Kidney epithelial cell (primary cell): ENCODE results near the gene PPP2R5C. TPM values are rescaled to one million over a fixed set of nuclear protein-coding genes. Genes with fewer than 3 reads are reported as not detected.
"Not testable (repeated sequence)": the region's sequence is repeated elsewhere in the genome, so short reads cannot be mapped to it uniquely, and the experiment has no call there.

Experiments used
- DNase-seq: peaks from one replicate; pipeline ENCODE4 v3.0.0-alpha.2; 2010; ENCODE audit warnings: low read depth
- H3K27me3 ChIP-seq: 2 replicates; pipeline ENCODE4 v1.6.0; 2011; ENCODE audit warnings: low read length; ENCODE audit not compliant: control insufficient read depth, insufficient read depth
- H3K36me3 ChIP-seq: 2 replicates; pipeline ENCODE4 v1.5.1; 2011; ENCODE audit warnings: low read length; ENCODE audit not compliant: control insufficient read depth, insufficient read depth
- H3K4me3 ChIP-seq: 2 replicates; pipeline ENCODE4 v1.5.1; 2011; ENCODE audit warnings: low read depth, mild to moderate bottlenecking, control low read depth, low read length
- total RNA-seq: library from RNA; depleted of rRNA; stranded (reverse); fragments of >200 nt; gene quantifications from 2 replicates; pipeline ENCODE4 v1.2.3, GENCODE V29; 2015
- TF ChIP-seq, protein P1 (sequence below): IDR thresholded peaks from 2 replicates; pipeline ENCODE4 v1.5.1; 2011; ENCODE audit warnings: mild to moderate bottlenecking, moderate library complexity, low read length, control low read depth, inconsistent platforms; ENCODE audit not compliant: insufficient read depth, poor library complexity, severe bottlenecking

PPP2R5C gene
- total RNA-seq, 1 donor from 2014 or later = 79.6 TPM

DNA sequence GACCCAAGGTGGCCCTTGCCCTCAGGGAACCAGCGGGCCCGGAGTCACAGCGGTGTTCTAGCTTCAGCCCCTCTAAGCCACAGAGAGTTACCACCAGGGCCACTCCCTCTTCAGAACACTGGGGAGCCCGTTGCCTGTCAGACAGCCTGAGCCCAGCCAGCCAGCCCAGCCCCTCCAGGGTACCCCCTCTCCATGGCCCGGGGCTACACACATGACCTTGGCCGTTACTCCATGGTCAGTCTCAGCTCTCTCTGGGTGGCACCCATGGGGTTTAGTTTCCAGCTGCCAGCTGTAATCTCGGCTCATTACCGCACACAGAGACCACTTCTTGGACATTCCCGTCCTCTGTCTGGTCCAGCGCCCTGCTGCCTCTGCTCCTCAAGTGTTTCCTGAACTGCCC, 35.0 kb downstream of the PPP2R5C start:
- Histone ChIP-seq H3K27me3 (no peaks in the 10 kb centered on the region), H3K4me3 (no peak overlapping the region), H3K36me3 (no peaks in the 10 kb centered on the region)
- TF ChIP-seq, protein P1, sequence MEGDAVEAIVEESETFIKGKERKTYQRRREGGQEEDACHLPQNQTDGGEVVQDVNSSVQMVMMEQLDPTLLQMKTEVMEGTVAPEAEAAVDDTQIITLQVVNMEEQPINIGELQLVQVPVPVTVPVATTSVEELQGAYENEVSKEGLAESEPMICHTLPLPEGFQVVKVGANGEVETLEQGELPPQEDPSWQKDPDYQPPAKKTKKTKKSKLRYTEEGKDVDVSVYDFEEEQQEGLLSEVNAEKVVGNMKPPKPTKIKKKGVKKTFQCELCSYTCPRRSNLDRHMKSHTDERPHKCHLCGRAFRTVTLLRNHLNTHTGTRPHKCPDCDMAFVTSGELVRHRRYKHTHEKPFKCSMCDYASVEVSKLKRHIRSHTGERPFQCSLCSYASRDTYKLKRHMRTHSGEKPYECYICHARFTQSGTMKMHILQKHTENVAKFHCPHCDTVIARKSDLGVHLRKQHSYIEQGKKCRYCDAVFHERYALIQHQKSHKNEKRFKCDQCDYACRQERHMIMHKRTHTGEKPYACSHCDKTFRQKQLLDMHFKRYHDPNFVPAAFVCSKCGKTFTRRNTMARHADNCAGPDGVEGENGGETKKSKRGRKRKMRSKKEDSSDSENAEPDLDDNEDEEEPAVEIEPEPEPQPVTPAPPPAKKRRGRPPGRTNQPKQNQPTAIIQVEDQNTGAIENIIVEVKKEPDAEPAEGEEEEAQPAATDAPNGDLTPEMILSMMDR = no peak
- no peak for DNase-seq

DNA sequence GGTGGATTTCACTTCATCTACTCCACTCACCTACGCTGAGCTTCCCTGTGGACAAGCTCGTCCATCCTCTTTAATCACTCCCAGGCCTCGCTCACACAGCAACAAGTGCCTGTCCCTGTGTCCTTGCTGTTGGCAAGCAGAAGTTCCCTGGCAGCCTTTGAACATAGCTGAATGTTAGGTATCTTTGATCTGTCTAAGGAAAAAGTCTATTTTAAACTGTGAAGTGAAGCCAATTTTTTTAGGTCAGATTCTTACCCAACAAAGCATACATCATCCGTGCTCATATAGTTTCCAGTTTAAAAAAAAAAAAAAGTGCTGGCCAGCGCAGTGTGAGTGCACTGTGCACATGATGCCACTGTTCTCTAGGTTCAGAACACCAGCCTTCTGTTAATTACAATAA, 36.3 kb downstream of the PPP2R5C start:
- no peak overlapping the region for H3K4me3 ChIP-seq
- no peaks in the 10 kb centered on the region for H3K27me3 ChIP-seq
- TF ChIP-seq, protein P1 = no peak

DNA sequence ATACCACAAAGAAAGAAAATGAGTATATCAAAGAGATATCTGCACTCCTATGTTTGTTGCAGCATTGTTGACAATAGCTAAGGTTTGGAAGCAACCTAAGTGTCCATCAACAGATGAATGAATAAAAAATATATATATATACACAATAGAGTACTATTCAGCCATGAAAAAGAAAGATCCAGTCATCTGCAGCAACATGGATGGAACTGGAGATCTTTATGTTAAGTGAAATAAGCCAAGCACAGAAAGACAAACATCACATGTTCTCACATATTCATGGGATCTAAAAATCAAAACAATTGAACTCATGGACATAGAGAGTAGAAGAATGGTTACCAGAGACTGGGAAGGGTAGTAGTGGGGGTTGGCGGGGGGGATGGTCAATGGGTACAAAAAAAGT, 42.9 kb downstream of the PPP2R5C start:
- H3K4me3 ChIP-seq, DNase-seq, H3K27me3 ChIP-seq, H3K36me3 ChIP-seq: not testable (repeated sequence)

More for the DNA sequence above, 36.3 kb downstream of the PPP2R5C start:
- DNase-seq = no peak
- H3K36me3 ChIP-seq = no peaks in the 10 kb centered on the region

GRCh38 chr14:101806252-101806651, 44.7 kb downstream of the PPP2R5C start:
- H3K27me3 ChIP-seq, H3K4me3 ChIP-seq, H3K36me3 ChIP-seq, DNase-seq: not testable (repeated sequence)

DNA sequence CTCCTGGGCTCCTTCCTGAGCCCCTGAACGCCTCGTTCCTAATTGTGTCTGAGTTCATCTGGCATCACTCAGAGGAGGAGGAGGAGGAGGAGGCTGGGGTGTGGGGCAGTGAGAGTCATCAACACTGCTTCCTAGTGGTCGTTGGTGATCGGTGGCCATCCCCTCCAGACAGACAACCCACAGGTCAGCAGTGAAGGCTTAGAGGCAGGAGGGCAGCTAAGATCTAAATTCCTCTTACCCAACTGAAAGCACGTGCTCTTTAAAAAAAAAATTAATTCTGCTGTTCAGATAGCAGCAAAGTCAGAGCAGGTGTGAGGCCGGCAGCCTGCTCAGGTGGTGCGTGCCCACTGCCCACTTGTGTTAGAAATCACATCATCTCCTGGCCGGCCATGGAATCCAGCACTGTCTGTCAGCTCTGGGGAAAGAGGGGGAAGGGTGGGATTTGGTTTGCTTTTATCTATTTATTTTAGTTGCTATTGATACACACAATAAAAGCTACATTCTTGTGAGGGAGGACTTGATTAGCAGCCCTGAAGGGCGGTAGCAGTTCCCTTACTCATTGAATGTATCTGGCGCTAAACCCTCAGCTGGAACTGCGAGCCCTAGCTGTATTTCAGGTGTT, 46.6 kb downstream of the PPP2R5C start:
- Histone ChIP-seq H3K4me3 (no peak overlapping the region), H3K36me3 (no peaks in the 10 kb centered on the region), H3K27me3 (no peaks in the 10 kb centered on the region)
- TF ChIP-seq, protein P1 = peak; percentile 12
- no peak for DNase-seq

DNA sequence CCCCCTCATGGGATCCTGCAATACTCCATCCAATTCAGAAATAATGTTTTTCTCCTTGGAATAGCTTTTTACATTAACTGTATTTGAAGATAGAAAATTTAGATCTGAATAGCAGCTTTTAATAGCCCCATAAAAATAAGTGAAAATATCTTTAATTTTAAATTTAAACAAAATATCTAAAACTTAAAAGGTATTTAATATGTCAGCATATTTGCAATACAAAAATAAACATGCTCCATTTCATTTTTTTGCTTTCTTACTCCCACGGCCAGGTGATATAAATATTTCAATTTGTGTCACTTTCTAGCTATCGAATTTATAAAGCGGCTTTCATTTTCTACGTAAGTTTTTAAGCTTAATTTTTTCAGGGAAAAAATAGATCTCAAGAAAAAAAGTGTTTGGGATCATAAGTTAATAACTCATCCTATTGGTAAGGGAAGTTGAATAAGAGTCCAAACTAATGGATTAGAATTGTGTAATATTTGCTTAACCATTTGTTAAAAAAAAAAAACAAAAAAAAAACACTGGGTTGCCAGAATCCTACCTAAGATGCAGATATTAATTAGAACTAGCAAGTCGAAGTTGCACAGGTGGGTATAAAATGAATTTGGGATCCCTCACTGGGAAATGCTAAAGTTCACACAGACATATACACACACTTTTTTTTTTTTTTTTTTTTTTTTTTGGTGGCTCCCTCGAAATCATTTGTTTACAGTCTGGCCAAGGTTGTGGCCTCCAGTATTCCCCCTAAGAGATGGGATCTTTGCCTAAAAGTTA, 47.6 kb downstream of the PPP2R5C start:
- no peak for DNase-seq
- no peaks in the 10 kb centered on the region for H3K36me3 ChIP-seq
- H3K27me3 ChIP-seq = no peaks in the 10 kb centered on the region
- peak overlapping the region; percentile 35 for H3K4me3 ChIP-seq
- TF ChIP-seq, protein P1 = no peak
